Esophagus muscularis mucosa (tissue), 4 donors: ENCODE results near the gene BICD1.

ENCODE experiments used
- CTCF ChIP-seq, 3 experiments: fragments of 200-600 bp in 2 of 3; fragments of 450-650 bp in 1 of 3; sonication (generic) in 2 of 3; IDR thresholded peaks; one replicate each; pipeline ENCODE4 v1.5.1; 2017 to 2019; ENCODE audit warnings: antibody characterized with exemption in 3 of 3, mild to moderate bottlenecking in 2 of 3, moderate library complexity in 1 of 3
- EP300 ChIP-seq: sonication (generic); formaldehyde crosslinking; IDR thresholded peaks from one replicate; pipeline ENCODE4 v1.6.1; 2017; ENCODE audit warnings: antibody characterized with exemption
- POLR2AphosphoS5 ChIP-seq, 2 donors: sonication (generic); formaldehyde crosslinking; IDR thresholded peaks; one replicate each; pipeline ENCODE4 v1.6.1; 2017; ENCODE audit warnings: antibody characterized with exemption in 2 of 2

- TF ChIP-seq EP300 (no peak), POLR2AphosphoS5 (IDR thresholded peaks at IDR 0.05) (no peak), CTCF (IDR thresholded peaks at IDR 0.05) (no peak)
These were observed 71.8 kb downstream of the BICD1 start for GRCh38 chr12:32178341-32179010.
